Germinal center (tissue), 1 donor: ENCODE measurements around the gene FOXK1.

Source experiments
- DNase-seq: peaks from one replicate; pipeline ENCODE4 v3.0.0; 2012; ENCODE audit warnings: mixed read lengths, low spot score

Gene FOXK1

DNA sequence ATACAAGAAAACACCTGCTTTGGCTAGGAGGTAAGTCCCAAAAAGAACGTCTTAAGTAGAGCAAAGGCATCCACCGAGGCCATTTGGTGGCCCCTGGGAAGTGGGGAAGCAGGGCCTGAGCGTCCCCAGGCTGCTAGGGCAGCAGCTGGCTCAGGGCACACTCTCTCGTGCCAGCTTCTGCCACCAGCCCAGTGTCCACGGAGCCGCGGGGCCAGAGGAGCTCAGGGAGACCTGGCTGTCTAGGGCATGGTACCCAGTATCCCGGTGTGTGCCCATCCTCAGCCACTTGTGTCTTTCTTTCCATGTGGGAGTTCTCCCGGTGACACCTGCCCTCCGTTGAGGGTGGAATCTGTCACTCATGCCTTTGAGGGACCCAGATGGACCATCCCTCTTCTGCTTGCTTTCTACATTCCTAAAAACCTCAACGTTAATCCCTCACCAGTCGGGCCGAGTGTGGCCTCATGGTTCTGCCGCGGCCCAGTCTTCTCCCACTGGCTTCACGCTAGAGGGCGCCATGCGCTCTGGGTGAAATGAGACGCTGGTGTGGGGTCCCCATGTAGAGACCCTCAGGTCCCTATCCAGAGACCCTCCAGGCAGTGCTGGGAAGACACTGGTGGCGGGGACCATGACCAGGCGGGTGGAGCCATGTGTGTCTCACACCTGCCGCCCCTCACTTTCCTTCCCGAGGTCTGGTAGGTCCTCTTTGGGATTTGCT is 83.8 kb downstream of the FOXK1 start:
- no peak for DNase-seq

DNA sequence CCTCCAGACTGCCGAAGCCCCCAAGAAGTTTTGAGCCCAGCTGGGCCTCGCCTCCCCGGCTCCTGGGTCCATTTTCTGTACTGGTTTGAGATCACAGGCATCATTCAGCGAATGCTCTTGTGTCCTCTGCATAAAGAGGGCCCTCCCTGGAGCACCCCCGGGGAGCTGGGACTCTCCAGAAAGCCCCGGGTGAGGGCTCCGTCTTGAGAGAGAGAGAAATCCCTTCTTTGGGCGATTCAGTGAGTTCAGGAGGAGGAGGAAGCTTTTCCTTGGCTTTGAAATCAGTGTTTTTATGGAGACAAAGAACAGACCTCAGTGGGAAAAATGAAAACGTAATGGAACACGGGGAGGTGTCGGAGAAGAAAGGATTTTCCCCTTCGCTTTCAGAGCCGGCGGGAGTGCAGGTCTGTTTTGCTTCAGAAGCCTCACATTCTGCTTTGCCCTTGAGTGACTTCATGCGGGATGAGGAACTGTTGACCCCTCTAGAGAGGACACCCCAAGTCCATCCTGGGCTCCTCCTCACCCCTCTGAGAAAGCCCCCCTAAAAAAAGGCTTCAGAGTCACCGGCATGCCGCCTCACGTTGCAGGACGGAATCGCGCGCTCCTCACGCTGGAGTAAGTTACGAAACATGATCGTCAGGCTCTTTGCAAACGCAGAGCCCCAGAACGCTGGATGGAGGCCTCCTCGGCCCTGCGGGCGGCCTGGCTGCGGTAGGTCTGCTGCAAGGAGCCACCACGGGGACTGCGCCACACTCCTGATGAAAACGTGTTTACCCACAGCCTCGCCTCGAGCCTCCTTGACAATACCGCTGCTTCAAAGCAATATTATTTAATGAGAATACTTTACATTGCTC is 84.8 kb downstream of the FOXK1 start:
- no peak for DNase-seq

DNA sequence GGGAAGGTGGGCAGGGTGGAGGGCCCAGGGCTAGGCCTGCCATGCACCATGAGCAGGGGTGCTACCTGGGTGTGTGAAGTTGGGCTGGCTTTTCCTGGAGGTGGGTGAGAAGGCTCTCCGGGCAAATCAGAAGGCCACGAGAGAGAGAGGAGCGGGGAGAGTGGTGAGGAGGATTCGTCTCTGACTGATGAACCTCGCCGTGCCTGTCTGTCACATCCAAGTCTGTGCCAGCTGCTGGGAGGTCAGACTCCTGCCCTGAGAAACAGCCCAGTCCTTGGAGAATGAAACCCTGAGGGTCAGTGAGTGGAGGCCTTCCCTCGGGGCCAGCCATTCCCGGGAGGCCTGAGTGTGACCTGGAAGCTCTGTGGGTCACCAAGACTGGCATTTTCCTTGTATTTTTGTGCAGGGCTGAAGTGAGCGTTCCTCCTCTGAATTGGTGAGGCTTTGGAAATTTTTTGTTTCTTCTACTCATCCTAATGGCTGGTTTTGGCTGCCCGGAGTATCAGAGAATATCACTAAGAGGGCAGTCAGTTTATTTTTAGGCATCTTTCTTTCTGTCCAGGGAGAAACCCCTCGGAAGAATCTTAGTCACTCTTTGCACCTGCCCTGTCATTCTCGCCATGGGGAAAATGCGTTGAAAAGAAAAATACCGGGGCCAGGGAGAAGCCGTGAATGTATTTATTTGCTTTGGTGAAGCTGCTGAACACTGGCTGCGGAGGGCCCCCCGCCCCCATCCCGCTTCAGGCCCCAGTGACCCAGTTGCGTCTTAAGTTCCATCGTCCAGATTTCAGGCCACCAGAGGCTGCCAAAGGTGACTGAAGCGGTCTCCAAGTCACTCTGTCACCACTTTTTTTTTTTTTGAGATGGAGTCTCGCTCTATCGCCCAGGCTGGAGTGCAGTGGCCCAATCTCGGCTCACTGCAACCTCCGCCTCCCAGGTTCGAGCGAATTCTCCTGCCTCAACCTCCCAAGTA is 86.8 kb downstream of the FOXK1 start:
- no peak for DNase-seq

DNA sequence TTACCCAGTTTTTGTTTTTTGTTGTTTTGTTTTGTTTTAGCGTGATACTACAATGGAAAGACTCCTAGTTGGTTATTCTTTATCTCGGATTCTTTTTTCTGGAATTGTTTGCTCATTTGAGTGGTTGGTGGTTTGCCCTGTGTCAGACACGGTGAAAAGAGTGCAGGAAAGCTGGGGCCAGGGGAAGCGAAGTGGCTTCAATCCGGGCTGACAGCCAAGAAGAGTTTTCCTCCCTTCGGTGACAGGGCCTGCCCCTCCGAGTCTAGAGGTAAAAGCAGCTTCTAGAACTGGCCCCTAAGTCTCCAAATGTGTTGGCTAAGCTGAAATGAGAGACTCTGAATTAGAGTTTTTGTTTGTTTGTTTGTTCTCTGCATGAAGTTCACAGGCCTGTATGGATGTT is 87.7 kb downstream of the FOXK1 start:
- no peak for DNase-seq

DNA sequence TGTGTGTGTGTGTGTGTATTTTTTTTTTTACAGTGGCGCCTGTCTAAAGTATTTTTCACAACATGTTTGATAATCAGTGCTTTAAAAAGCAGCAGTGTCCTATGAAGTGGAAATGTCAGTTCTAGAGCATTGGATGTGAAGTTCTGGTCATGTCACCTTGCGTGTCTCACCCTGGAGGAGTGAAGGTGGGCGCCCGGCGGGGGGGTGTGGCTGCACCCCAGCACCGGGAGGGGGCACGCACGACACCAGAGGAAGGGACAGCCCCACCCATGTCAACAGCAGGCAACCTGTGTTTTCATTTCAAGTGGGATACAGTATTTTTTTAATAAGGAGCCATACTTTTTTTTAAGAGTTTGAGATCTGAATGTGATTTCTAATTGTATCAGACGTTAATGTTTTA is 88.8 kb downstream of the FOXK1 start:
- DNase-seq: no peak

GRCh38 chr7:4771737-4772136 is 89.6 kb downstream of the FOXK1 start:
- no peak for DNase-seq

DNA sequence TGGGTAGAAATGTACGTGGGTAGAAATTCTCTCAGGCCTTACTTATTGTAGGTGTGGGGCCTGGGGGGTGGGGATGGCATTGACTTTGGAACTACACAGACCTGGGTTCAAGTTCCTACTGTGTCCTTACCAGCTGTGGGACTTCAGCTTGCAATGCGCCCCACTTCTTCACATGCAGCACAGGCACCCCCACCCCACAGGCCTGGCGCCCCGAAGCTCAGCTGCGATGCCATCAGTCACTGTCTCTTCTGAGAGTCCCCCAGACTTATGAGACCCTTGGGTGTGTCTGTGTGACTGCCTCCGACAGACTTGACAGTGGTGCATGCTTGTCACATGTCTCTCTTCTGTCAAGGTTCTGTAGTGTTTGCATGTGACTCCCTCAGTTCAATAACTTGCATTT is 90.2 kb downstream of the FOXK1 start:
- no peak for DNase-seq

GRCh38 chr7:4774007-4774406 is 91.9 kb downstream of the FOXK1 start:
- no peak for DNase-seq

DNA sequence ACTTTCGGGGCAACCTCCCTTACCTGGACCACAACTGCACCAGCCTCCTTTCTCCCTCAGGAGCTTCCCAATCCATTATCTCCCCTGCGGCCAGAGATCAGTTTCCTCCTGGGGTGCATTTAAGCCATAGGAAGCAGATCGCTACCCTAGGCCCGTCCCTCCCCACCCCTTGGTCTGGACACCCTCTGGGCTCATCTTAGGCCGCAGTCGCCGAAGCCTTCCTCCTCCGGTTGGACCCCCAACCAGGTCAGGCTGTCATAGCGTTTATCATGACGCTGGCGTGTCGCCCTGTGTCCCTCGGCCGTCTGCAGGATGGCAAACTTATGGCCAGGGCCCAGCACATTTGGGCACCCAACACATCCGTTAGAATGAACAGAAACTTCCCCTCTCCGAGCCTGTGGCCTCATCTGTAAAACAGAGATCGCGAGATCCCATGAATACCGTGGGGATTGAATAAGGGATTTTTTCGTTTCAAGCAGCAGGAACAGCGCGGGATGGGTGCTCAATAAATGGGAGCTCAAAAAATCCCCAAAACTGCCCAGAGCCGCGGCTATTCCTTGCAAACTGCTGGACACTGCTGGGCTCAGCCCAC is 92.7 kb downstream of the FOXK1 start:
- DNase-seq: no peak

DNA sequence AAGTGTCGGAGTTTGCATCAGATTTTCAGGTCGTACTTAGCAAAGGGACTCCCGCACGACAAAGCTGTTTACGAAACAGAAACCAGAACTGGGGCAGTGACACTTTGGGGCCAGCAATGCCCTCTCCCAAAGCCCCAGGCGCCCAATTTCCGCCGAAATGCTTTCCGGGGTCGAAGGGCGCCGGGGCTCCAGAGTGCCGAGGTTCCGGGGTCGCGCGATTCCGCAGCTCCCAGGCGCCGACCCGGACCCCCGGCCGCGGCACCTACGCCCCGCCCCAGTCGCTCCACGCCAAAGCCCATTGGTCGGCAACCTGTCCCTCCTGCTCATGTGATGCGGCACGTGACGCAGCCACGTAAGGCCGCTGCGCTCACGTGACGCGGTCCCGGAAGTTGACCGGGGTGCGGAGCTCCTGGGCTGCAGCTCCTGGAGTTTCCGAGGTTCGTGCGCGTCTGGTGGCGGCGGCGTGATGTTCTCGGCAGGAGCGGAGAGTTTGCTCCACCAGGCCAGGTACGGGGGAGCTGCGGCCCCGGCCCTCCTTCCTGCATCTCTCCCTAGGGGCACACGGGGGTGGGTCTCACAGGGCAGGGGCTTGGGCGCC is 93.3 kb downstream of the FOXK1 start, which contains the start of gene AP5Z1:
Gene AP5Z1 (plus strand): TSS at position 374 of the 598 bp plus-strand sequence. CDS start 93 bp downstream, at position 467.
- peak; percentile 100 for DNase-seq

- DNase-seq: peak; percentile 39
These were observed 93.9 kb downstream of the FOXK1 start for GRCh38 chr7:4775848-4776623.

DNA sequence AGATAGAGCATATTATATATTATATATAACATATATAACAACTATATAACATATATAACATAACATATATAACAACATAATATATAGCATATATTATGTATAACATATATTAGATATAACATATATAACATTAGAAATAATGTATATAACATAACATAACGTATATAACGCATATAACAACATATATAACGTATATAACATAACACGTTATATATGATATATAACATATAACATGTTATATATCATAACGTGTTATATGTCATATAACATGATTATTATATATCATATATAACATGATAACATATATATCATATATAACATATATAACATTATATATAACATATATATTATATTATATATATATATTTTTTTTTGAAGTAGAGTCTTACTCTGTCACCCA is 97.0 kb downstream of the FOXK1 start:
- DNase-seq: no peak

GRCh38 chr7:4781366-4782069 is 99.4 kb downstream of the FOXK1 start:
- no peak for DNase-seq

DNA sequence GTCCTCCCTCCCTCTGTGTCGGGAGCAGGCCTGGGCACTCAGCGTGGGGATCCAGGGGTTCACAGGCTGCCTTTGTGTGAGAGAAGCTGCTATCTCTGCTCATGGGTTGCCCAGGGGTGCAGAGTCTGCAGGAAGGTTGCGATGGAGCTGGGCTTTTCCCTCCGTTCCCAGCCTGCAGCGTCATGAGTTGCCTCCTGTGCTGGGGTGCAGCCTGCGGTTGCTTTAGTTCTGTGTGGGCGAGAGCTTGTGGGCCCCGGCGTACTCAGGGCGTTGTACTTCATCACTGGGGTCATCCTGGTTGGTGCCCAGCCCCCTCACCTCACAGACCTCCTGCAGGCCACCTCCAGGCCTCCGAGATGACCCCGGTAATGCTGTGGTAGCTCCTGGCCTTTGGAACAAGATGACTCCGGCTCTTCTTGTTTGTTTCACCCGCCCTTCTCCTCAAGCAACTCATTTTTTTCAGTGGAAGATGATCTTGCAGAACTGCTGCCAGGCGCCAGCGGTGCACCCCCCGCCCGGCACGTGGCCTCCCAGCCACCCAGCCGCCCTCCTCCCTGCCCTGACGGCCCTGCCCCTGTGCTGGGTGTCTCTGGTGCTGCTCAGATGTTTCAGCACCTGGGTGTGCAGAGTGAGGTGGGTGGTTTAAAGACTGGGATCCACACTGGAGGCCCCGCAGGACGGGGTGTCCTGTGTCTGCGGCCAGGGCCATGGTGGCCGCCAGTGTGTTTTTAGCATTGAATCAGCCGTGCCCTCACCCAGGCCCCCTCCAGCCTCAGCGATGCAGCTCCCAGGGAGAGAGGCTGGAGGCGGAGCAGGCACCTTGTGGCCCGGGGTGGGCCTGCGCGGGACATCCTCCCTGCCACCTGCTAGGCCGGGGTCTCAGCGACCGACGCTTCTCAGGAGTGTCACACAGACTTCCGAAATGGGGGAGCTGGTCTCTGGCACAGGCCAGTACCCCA is 100.5 kb downstream of the FOXK1 start:
- DNase-seq: no peak

DNA sequence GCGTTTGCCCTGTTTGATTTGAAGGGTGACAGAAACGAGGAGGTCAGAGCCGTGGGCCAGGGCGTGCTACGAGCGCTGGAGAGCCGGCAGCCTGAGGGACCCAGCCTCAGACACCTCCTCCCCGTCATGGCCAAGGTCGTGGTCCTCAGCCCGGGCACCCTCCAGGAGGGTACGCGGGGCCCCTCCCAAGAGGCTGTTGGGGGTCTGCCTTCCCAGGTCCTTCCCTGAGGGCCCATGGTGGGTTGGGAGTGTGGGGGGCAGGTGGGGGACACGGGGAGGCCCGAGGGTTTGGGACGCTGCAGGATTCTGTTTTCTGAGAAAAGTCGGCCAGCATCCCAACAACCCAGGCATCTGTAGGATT is 101.2 kb downstream of the FOXK1 start:
- DNase-seq: no peak

- DNase-seq: no peak
These were observed 101.8 kb downstream of the FOXK1 start for GRCh38 chr7:4783762-4784351.

GRCh38 chr7:4784799-4785198 is 102.7 kb downstream of the FOXK1 start:
- DNase-seq: no peak

DNA sequence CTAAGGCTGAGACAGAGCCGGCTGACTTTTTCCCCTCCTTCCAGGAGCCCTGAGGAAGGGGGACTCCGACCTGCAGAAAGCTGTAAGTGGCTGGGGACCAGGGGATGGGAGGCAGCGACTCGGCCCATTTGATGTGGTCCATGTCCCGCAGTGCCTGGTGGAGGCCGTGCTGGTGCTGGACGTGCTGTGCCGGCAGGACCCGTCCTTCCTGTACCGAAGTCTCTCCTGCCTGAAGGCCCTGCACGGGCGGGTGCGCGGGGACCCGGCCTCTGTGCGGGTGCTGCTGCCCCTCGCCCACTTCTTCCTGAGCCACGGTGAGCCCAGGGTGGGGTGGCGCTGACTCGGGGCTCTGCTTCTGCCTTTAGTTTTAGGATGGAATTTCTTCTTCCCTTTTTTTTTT is 103.3 kb downstream of the FOXK1 start:
- no peak for DNase-seq
